ENCODE results near the gene SHC2.

DNA sequence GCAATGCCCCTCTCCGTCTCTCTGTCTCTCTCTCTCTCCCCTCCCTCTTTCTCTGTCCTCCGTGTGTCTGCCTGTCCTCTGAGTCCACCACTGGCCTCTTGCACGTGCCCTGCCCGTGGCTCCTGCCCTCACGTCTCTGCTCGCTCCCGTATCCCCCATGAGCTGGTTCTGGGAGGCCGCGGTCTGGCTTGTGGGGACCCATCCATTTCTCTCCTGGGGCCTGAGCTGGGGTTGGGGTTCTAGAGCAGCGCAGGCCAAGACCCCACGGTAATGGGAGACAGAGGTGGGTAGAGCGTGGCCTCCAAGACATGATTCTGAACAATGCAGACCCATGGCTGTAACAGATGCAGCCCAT is 70.9 kb downstream of the SHC2 start:
- TF ChIP-seq RFX5 (IDR thresholded peaks at IDR 0.05; ENCODE audit: low read depth, low read length), result no peak
- TF ChIP-seq, protein P1, sequence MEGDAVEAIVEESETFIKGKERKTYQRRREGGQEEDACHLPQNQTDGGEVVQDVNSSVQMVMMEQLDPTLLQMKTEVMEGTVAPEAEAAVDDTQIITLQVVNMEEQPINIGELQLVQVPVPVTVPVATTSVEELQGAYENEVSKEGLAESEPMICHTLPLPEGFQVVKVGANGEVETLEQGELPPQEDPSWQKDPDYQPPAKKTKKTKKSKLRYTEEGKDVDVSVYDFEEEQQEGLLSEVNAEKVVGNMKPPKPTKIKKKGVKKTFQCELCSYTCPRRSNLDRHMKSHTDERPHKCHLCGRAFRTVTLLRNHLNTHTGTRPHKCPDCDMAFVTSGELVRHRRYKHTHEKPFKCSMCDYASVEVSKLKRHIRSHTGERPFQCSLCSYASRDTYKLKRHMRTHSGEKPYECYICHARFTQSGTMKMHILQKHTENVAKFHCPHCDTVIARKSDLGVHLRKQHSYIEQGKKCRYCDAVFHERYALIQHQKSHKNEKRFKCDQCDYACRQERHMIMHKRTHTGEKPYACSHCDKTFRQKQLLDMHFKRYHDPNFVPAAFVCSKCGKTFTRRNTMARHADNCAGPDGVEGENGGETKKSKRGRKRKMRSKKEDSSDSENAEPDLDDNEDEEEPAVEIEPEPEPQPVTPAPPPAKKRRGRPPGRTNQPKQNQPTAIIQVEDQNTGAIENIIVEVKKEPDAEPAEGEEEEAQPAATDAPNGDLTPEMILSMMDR (IDR thresholded peaks at IDR 0.05 in 2 of 3, conservative IDR thresholded peaks at IDR 0.05 in 1 of 3; ENCODE audit: insufficient read depth in 2 of 3, low read depth in 1 of 3, low read length in 3 of 3), result no peak
- TF ChIP-seq EZH2 (IDR thresholded peaks at IDR 0.05; ENCODE audit: borderline replicate concordance, low read depth, low read length), result no peak

All from K562 (cell line).